Measurements from ENCODE around the gene PWWP3B. TPM values are rescaled to one million over a fixed set of nuclear protein-coding genes. Genes with fewer than 3 reads are reported as not detected.

Gene PWWP3B
- total RNA-seq, 1 donor from 2014 or later, result 1.7 TPM

GRCh38 chrX:106201502-106202178 is 33.5 kb downstream of the PWWP3B start:
- Mint-ChIP-seq H3K4me3 (ENCODE audit: low read depth) (no peak overlapping the region), H3K9me3 (ENCODE audit: low read depth) (peaks cover 44% of the 10 kb centered on the region), H3K27me3 (no peaks in the 10 kb centered on the region), H3K36me3 (ENCODE audit: insufficient read depth) (peaks cover 4% of the 10 kb centered on the region), H3K4me1 (ENCODE audit: low read depth) (no peaks in the 10 kb centered on the region), H3K27ac (no peak overlapping the region)
- DNase-seq (ENCODE audit: low spot score, unreplicated experiment), result no peak
- no peak for TF ChIP-seq CTCF (IDR thresholded peaks at IDR 0.05; ENCODE audit: unreplicated experiment)

GRCh38 chrX:106203315-106203714 is 35.2 kb downstream of the PWWP3B start:
- H3K4me1 Mint-ChIP-seq (ENCODE audit: low read depth), result no peaks in the 10 kb centered on the region
- DNase-seq (ENCODE audit: low spot score, unreplicated experiment), result no peak
- no peak for TF ChIP-seq CTCF (IDR thresholded peaks at IDR 0.05; ENCODE audit: unreplicated experiment)
- H3K4me3 Mint-ChIP-seq (ENCODE audit: low read depth), result no peak overlapping the region
- no peak overlapping the region for H3K27ac Mint-ChIP-seq
- H3K36me3 Mint-ChIP-seq (ENCODE audit: insufficient read depth), result peaks cover 4% of the 10 kb centered on the region
- peaks cover 50% of the 10 kb centered on the region for H3K9me3 Mint-ChIP-seq (ENCODE audit: low read depth)
- no peaks in the 10 kb centered on the region for H3K27me3 Mint-ChIP-seq

GRCh38 chrX:106208154-106208553 is 40.0 kb downstream of the PWWP3B start:
- Mint-ChIP-seq H3K9me3 (ENCODE audit: low read depth) (peaks cover 64% of the 10 kb centered on the region), H3K27ac (no peak overlapping the region), H3K4me3 (ENCODE audit: low read depth) (no peak overlapping the region), H3K4me1 (ENCODE audit: low read depth) (no peaks in the 10 kb centered on the region), H3K27me3 (no peaks in the 10 kb centered on the region), H3K36me3 (ENCODE audit: insufficient read depth) (peaks cover 5% of the 10 kb centered on the region)
- DNase-seq (ENCODE audit: low spot score, unreplicated experiment), result no peak
- TF ChIP-seq CTCF (IDR thresholded peaks at IDR 0.05; ENCODE audit: unreplicated experiment), result no peak

Other genes with a start within 250 kb of the PWWP3B start
- gene SERPINA7, start 129.6 kb upstream of the PWWP3B start, total RNA-seq, result not detected in 2 replicates